ENCODE results near the gene DPF3.

Gene DPF3

DNA sequence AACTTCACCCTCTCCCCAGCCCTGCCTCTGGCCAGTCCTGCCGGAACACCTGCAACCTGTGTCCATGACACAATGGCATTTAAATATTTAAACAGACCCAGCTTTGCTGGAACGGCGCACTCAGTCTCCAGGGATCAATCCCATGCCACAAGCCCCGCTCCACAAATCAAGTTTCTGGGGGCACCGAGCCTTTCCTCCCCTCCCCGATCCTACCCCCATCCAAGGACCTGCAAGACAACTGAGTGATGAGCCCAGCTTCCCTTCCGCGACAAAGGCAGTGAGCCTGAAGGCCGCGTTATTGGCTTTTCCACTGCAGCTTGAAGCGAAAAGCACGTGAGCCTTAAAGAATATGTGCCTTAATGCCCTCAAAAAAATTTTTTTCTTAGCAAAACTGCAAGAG is 185.7 kb downstream of the DPF3 start:
- H3K4me3 ChIP-seq (ENCODE audit: low read depth, low read length), result no peak overlapping the region
- TF ChIP-seq, protein P1, sequence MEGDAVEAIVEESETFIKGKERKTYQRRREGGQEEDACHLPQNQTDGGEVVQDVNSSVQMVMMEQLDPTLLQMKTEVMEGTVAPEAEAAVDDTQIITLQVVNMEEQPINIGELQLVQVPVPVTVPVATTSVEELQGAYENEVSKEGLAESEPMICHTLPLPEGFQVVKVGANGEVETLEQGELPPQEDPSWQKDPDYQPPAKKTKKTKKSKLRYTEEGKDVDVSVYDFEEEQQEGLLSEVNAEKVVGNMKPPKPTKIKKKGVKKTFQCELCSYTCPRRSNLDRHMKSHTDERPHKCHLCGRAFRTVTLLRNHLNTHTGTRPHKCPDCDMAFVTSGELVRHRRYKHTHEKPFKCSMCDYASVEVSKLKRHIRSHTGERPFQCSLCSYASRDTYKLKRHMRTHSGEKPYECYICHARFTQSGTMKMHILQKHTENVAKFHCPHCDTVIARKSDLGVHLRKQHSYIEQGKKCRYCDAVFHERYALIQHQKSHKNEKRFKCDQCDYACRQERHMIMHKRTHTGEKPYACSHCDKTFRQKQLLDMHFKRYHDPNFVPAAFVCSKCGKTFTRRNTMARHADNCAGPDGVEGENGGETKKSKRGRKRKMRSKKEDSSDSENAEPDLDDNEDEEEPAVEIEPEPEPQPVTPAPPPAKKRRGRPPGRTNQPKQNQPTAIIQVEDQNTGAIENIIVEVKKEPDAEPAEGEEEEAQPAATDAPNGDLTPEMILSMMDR (IDR thresholded peaks at IDR 0.05; ENCODE audit: low read depth, low read length, missing control alignments), result no peak
- DNase-seq (ENCODE audit: low read depth), result no peak

DNA sequence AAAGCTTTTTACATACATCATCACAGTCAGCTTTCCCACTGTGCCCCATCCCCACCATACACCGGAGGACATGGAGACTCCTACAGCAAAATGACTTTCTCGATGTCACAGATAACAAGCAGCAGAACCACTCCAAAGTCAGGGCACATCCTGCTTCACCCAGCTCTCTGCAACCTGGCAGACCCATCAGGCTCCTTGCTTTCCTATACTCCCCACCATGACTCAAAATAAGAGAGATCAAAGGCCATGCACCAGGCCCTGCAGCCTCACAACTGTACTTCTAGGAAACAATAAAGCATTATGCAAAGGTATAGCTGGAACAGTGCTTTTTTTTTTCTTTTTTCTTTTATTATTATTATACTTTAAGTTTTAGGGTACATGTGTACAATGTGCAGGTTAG is 187.4 kb downstream of the DPF3 start:
- no peak overlapping the region for H3K4me3 ChIP-seq (ENCODE audit: low read depth, low read length)
- TF ChIP-seq, protein P1 (IDR thresholded peaks at IDR 0.05; ENCODE audit: low read depth, low read length, missing control alignments), result no peak
- no peak for DNase-seq (ENCODE audit: low read depth)

DNA sequence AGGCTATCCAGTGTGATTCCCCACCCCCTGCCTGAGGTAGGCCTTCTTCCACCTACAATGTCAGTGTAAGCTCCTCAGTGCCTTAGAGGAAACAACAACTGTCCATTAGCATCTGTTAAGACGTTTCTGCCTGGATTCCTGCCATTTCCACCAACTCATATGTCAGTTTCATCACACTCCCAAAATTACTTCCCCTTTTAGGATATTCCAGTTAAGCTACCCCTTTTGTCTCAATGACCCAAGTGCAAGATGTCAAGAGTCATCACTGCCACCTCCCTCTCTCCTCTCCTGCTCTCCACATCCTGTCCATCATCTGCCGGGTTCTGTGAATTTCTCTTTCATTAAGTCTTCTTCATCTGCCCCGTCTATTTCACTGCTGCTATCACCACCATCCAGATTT is 189.4 kb downstream of the DPF3 start:
- no peak overlapping the region for H3K4me3 ChIP-seq (ENCODE audit: low read depth, low read length)
- no peak for DNase-seq (ENCODE audit: low read depth)
- TF ChIP-seq, protein P1 (IDR thresholded peaks at IDR 0.05; ENCODE audit: low read depth, low read length, missing control alignments), result no peak

DNA sequence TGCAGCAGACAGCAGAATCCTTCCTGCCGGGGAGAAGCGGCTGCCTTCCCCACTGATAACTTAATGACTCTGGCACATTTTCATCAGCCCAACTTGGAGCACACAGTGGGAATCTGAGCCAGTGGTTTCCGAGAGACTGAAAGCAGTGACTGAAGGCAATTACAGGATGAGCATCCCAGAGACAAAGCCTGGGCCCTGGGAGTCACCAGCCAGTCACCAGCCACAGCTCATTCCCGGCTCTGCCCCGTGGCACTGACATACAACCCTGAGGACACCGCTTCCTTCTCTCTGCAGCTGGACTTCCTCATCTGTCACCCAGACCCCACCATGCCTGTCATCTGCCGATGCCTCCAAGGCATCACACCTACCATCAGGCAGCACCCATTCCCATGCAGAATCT is 192.3 kb downstream of the DPF3 start:
- TF ChIP-seq, protein P1 (IDR thresholded peaks at IDR 0.05; ENCODE audit: low read depth, low read length, missing control alignments), result no peak
- H3K4me3 ChIP-seq (ENCODE audit: low read depth, low read length), result no peak overlapping the region
- no peak for DNase-seq (ENCODE audit: low read depth)

DNA sequence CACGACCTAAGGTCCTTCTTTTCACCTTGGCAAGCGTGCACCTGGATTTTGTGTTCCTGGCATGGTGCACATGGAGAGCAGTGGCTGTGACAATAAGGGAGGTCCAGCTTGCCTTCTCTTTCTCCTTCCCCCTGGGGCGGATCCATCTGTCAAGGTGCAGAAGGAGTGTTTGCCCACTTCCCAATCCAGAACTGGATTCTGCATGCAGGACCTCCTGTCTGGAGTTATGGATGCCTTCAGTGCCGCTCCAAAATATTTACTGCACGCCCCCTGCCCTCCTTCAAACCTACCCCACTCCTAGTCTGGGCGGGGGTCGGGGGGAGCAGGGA is 192.7 kb downstream of the DPF3 start:
- DNase-seq (ENCODE audit: low read depth), result no peak
- TF ChIP-seq, protein P1 (IDR thresholded peaks at IDR 0.05; ENCODE audit: low read depth, low read length, missing control alignments), result no peak
- no peak overlapping the region for H3K4me3 ChIP-seq (ENCODE audit: low read depth, low read length)

DNA sequence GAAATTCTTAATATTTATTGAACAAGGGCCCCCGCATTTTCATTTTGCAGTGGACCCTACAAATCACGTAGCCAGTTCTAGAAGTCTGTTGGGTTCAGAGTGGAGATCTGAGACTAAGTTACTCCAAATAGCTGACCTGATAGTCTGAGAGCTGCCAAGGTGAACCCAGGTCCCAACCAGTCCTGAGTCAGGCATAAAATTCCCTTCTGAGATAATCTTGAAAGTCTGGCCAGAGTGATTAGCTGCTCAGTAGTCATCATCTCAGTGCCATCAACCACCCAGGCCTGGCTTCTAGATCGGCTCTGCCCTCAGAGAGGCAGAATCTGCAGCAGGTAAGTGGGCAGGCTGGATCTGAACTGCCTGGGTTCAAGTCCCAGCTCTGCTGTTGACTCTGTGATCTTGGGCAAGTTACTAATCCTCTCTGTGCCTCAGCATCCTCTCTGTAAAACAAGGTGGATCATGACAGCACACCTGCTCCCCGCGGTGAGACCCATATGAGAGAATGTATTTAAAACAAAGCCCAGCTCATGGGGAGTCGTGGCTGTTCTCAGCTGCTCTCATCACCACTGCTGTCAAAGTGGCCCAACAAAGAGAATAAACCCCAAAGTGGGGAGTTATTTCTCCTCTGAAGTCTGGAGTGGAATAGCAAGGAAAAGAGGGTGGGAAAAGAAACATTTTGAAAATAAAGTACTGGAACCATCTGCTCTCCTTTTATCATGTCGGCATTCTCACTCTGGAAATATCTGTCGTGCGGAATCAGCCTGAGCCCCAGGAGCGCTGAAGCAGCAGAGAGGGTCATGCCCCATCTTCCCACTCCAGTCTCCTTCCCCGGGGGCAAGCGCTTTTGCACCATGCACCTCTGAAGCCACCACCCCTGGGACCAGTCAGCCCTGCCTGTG is 193.3 kb downstream of the DPF3 start:
- H3K4me3 ChIP-seq (ENCODE audit: low read depth, low read length), result no peak overlapping the region
- DNase-seq (ENCODE audit: low read depth), result no peak
- TF ChIP-seq, protein P1 (IDR thresholded peaks at IDR 0.05; ENCODE audit: low read depth, low read length, missing control alignments), result no peak

DNA sequence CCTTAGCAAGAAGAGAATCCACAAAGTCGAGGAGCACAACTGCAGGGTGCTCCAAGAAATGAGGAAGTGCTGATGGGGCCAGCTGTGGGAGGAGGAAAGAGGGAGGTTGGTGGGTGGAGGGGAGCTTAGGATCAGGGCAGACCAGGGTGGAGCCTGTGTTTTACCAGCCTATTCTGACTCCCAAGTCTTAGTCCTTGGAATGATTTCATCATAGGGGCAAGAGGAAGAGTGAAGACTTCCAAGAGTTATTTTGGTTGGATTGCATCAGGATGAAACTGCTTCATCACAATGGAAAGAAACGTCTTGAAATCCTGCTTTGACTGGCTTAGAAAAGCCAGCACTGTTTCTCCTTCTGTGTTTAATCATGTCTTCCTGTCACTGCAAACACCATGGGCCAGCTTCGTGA is 194.0 kb downstream of the DPF3 start:
- DNase-seq (ENCODE audit: low read depth), result no peak
- no peak overlapping the region for H3K4me3 ChIP-seq (ENCODE audit: low read depth, low read length)
- TF ChIP-seq, protein P1 (IDR thresholded peaks at IDR 0.05; ENCODE audit: low read depth, low read length, missing control alignments), result no peak

Measured in GM12864 (cell line).